Fibroblast of lung (primary cell): ENCODE results near the gene AIFM1. TPM values are rescaled to one million over a fixed set of nuclear protein-coding genes. Genes with fewer than 3 reads are reported as not detected.

Experiments
- DNase-seq, 2 donors: peaks; one replicate each; pipeline versions ENCODE4 v3.0.0 to v3.0.0-alpha.2; 2010; ENCODE audit warnings: low read depth in 2 of 2
- H2AFZ ChIP-seq: 2 replicates; pipeline ENCODE4 v1.5.1; 2012; ENCODE audit warnings: low read length, control low read depth, inconsistent platforms
- H3K27ac ChIP-seq: 2 replicates; pipeline ENCODE4 v1.5.1; 2011; ENCODE audit warnings: low read length, control low read depth; ENCODE audit not compliant: insufficient read depth
- H3K27me3 ChIP-seq: 2 replicates; pipeline ENCODE4 v1.5.1; 2011; ENCODE audit warnings: mild to moderate bottlenecking, low read length; ENCODE audit not compliant: control insufficient read depth, insufficient read depth
- H3K36me3 ChIP-seq: 2 replicates; pipeline ENCODE4 v1.5.1; 2011; ENCODE audit warnings: low read length; ENCODE audit not compliant: control insufficient read depth, insufficient read depth
- H3K4me1 ChIP-seq: 2 replicates; pipeline ENCODE4 v1.5.1; 2011; ENCODE audit warnings: low read length; ENCODE audit not compliant: control insufficient read depth, insufficient read depth; ENCODE audit errors: extremely low read depth
- H3K4me2 ChIP-seq: 2 replicates; pipeline ENCODE4 v1.5.1; 2011; ENCODE audit warnings: low read length, control low read depth; ENCODE audit not compliant: insufficient read depth; ENCODE audit errors: extremely low read depth
- H3K4me3 ChIP-seq, 4 experiments: fragments of 200-600 bp in 1 of 4; sonication (generic) in 1 of 4; replicated peaks in 1 of 4; 2 replicates each; pipeline ENCODE4 v1.5.1; 2011 to 2016; ENCODE audit warnings: low read length in 4 of 4, low read depth in 3 of 4, mild to moderate bottlenecking in 3 of 4, control low read depth in 2 of 4, inconsistent platforms in 1 of 4, mixed read lengths in 1 of 4; ENCODE audit not compliant: insufficient read depth in 1 of 4; ENCODE audit errors: control extremely low read depth in 1 of 4
- H3K79me2 ChIP-seq: 2 replicates; pipeline ENCODE4 v1.5.1; 2012; ENCODE audit warnings: mild to moderate bottlenecking, low read length, inconsistent platforms; ENCODE audit not compliant: control insufficient read depth, insufficient read depth
- H3K9ac ChIP-seq: 2 replicates; pipeline ENCODE4 v1.5.1; 2011; ENCODE audit warnings: mild to moderate bottlenecking, low read length, control low read depth; ENCODE audit not compliant: insufficient read depth
- H3K9me3 ChIP-seq: 2 replicates; pipeline ENCODE4 v1.5.1; 2012; ENCODE audit warnings: low read depth, low read length; ENCODE audit not compliant: control insufficient read depth, insufficient read depth
- H4K20me1 ChIP-seq: 2 replicates; pipeline ENCODE4 v1.5.1; 2011; ENCODE audit warnings: low read length; ENCODE audit not compliant: control insufficient read depth, insufficient read depth; ENCODE audit errors: extremely low read depth
- CTCF ChIP-seq, 2 donors: IDR thresholded peaks in 1 of 2; conservative IDR thresholded peaks in 1 of 2; 1 replicate in 1 of 2; 2 replicates in 1 of 2; pipeline ENCODE4 v1.5.1; 2011 to 2012; ENCODE audit warnings: low read length in 2 of 2, control low read depth in 1 of 2, inconsistent platforms in 1 of 2, low read depth in 1 of 2, mild to moderate bottlenecking in 1 of 2
- EZH2 ChIP-seq: IDR thresholded peaks from 2 replicates; pipeline ENCODE4 v1.5.1; 2012; ENCODE audit warnings: low read length, control low read depth, mild to moderate bottlenecking; ENCODE audit errors: missing control alignments
- polyA plus RNA-seq, 2 donors: library from polyadenylated mRNA; depleted of rRNA in 1 of 2; stranded (reverse) in 1 of 2; unstranded in 1 of 2; fragments of >200 nt; gene quantifications; 2 replicates each; pipeline ENCODE4 v1.2.1, GENCODE V29; 2011 to 2012; ENCODE audit warnings: missing spikeins in 1 of 2
- total RNA-seq: library from RNA; depleted of rRNA; stranded (reverse); fragments of >200 nt; gene quantifications from 2 replicates; pipeline ENCODE4 v1.2.1, GENCODE V29; 2014

The AIFM1 gene
- total and polyA plus RNA-seq, 2 donors (not counting 1 experiment from before 2014, with no cell fraction given), result 23.1 to 36.1 TPM

- Histone ChIP-seq H3K79me2 (peaks cover 20% of the 10 kb centered on the region), H4K20me1 (no peaks in the 10 kb centered on the region), H2AFZ (no peak overlapping the region), H3K4me2 (no peak overlapping the region), H3K4me1 (peaks cover 2% of the 10 kb centered on the region), H3K9me3 (no peaks in the 10 kb centered on the region), H3K27ac (no peak overlapping the region), H3K27me3 (no peaks in the 10 kb centered on the region), H3K9ac (no peak overlapping the region), H3K4me3 (no peak overlapping the region), H3K36me3 (no peaks in the 10 kb centered on the region)
- TF ChIP-seq EZH2, result no peak
- TF ChIP-seq CTCF (conservative IDR thresholded peaks at IDR 0.05 in 1 of 2, IDR thresholded peaks at IDR 0.05 in 1 of 2; ENCODE audit: low read depth in 1 of 2, low read length in 2 of 2), result no peak
- no peak for DNase-seq
These were observed 67.5 kb downstream of the AIFM1 start for GRCh38 chrX:130098210-130098552.

- Histone ChIP-seq H3K4me1 (peaks cover 2% of the 10 kb centered on the region), H3K27me3 (no peaks in the 10 kb centered on the region), H3K4me2 (no peak overlapping the region), H4K20me1 (no peaks in the 10 kb centered on the region), H3K27ac (no peak overlapping the region), H3K9ac (no peak overlapping the region), H3K9me3 (no peaks in the 10 kb centered on the region), H3K36me3 (no peaks in the 10 kb centered on the region), H3K4me3 (no peak overlapping the region), H2AFZ (no peak overlapping the region), H3K79me2 (peaks cover 20% of the 10 kb centered on the region)
- no peak for DNase-seq
- TF ChIP-seq CTCF (conservative IDR thresholded peaks at IDR 0.05 in 1 of 2, IDR thresholded peaks at IDR 0.05 in 1 of 2; ENCODE audit: low read depth in 1 of 2, low read length in 2 of 2) (no peak), EZH2 (no peak)
These were observed 68.0 kb downstream of the AIFM1 start for GRCh38 chrX:130097507-130098209.

- Histone ChIP-seq H3K36me3 (no peaks in the 10 kb centered on the region), H2AFZ (no peak overlapping the region), H3K9me3 (no peaks in the 10 kb centered on the region), H3K9ac (no peak overlapping the region), H3K4me1 (peaks cover 2% of the 10 kb centered on the region), H3K79me2 (peaks cover 19% of the 10 kb centered on the region), H3K4me2 (no peak overlapping the region), H3K4me3 (no peak overlapping the region), H3K27ac (no peak overlapping the region), H4K20me1 (no peaks in the 10 kb centered on the region), H3K27me3 (no peaks in the 10 kb centered on the region)
- DNase-seq, result no peak
- TF ChIP-seq EZH2 (no peak), CTCF (conservative IDR thresholded peaks at IDR 0.05 in 1 of 2, IDR thresholded peaks at IDR 0.05 in 1 of 2; ENCODE audit: low read depth in 1 of 2, low read length in 2 of 2) (no peak)
These were observed 70.2 kb downstream of the AIFM1 start for GRCh38 chrX:130095249-130096030.
